WERI-Rb-1 (cell line): Measurements from ENCODE around the gene RUNX2.

Source experiments
- DNase-seq: peaks from one replicate; pipeline ENCODE4 v3.0.0-alpha.2; 2020
- H3K27ac ChIP-seq: fragments of 250-450 bp; sonication (Bioruptor Pico); 2 replicates; pipeline ENCODE4 v1.5.1; 2020; ENCODE audit warnings: mild to moderate bottlenecking, moderate library complexity
- H3K27me3 ChIP-seq: fragments of 250-450 bp; sonication (Bioruptor Pico); 2 replicates; pipeline ENCODE4 v1.5.1; 2021; ENCODE audit warnings: mild to moderate bottlenecking, low read depth, moderate library complexity; ENCODE audit not compliant: insufficient read depth, severe bottlenecking
- H3K36me3 ChIP-seq: fragments of 250-450 bp; sonication (Bioruptor Pico); 2 replicates; pipeline ENCODE4 v1.5.1; 2020; ENCODE audit warnings: mild to moderate bottlenecking, moderate library complexity
- H3K4me3 ChIP-seq: 2 replicates; pipeline ENCODE4 v1.5.1; 2011; ENCODE audit warnings: low read depth, mild to moderate bottlenecking, control low read depth, low read length
- H3K9me3 ChIP-seq: fragments of 250-450 bp; sonication (Bioruptor Pico); 2 replicates; pipeline ENCODE4 v1.5.1; 2021; ENCODE audit warnings: mild to moderate bottlenecking, moderate library complexity; ENCODE audit not compliant: severe bottlenecking
- TF ChIP-seq, protein P1 (sequence below): IDR thresholded peaks from 2 replicates; pipeline ENCODE4 v1.5.1; 2011; ENCODE audit warnings: low read depth, mild to moderate bottlenecking, control low read depth, inconsistent platforms, low read length

Gene RUNX2

DNA sequence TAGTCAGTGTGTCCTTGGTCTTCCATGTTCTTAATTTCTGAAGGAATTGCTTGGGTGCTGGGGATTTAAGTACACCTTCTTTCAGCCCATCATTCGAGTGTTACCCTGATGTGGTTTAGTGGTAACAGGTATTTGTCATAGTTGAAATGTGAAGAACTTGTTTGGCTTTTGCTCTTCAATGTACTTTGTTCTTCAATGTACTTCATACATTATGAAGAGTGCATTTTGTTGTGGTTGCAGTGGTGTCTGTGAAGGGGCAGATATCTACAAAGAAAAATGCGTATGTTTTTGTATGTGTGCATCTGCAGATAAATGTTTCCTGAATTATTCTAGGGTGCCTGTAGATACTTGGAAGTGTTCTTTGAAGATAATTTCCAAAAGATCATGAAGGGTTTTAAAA lies 160.8 kb downstream of the RUNX2 start:
- TF ChIP-seq, protein P1, sequence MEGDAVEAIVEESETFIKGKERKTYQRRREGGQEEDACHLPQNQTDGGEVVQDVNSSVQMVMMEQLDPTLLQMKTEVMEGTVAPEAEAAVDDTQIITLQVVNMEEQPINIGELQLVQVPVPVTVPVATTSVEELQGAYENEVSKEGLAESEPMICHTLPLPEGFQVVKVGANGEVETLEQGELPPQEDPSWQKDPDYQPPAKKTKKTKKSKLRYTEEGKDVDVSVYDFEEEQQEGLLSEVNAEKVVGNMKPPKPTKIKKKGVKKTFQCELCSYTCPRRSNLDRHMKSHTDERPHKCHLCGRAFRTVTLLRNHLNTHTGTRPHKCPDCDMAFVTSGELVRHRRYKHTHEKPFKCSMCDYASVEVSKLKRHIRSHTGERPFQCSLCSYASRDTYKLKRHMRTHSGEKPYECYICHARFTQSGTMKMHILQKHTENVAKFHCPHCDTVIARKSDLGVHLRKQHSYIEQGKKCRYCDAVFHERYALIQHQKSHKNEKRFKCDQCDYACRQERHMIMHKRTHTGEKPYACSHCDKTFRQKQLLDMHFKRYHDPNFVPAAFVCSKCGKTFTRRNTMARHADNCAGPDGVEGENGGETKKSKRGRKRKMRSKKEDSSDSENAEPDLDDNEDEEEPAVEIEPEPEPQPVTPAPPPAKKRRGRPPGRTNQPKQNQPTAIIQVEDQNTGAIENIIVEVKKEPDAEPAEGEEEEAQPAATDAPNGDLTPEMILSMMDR: no peak
- Histone ChIP-seq H3K36me3 (no peaks in the 10 kb centered on the region), H3K27me3 (no peaks in the 10 kb centered on the region), H3K9me3 (no peaks in the 10 kb centered on the region), H3K27ac (no peak overlapping the region), H3K4me3 (no peak overlapping the region)
- no peak for DNase-seq

DNA sequence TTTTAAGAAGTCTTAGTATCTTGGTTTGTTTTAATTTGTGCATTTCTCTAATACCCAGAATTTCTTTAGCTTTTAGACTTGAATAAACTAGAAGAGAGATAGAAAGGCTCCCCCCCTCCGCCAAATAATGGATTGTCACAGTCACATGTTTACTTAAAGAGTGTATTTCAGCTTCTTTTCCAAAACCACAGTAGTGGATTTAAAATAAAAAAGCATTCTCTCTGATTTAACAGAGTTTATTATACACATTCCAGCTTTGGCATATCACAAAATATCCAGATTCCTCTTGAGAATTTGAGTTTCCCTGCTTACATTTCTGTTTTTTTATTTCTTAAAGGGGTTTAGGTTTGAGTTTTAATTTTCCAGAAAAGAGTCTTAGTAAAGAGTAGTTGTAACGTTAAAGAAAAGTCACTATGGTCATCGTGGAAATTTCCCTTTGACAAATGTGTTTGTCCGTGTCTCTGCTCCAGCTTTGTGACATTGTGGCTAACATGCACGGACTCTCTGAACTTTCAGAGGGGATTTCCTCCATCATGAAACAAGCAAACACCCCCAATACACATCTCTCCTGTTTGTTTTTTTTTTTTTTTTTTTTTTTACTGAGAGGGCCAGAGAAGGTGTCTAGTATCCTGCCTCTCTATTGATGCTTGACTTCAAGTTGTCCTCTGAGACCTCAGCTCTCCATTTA lies 163.1 kb downstream of the RUNX2 start:
- no peaks in the 10 kb centered on the region for H3K9me3 ChIP-seq
- TF ChIP-seq, protein P1: no peak
- H3K27ac ChIP-seq: no peak overlapping the region
- no peaks in the 10 kb centered on the region for H3K27me3 ChIP-seq
- no peaks in the 10 kb centered on the region for H3K36me3 ChIP-seq
- no peak for DNase-seq
- no peak overlapping the region for H3K4me3 ChIP-seq

DNA sequence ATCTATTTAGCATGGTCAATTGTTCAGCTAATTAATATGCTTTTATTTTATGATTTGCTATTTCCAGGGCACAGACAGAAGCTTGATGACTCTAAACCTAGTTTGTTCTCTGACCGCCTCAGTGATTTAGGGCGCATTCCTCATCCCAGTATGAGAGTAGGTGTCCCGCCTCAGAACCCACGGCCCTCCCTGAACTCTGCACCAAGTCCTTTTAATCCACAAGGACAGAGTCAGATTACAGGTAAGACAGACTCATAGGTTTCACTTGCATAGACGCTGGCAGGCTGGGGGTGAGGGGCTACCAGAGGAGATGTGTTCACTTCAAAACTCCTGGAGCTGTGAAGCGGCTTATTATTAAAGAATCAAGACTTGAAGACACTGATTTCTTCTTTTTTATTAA lies 163.7 kb downstream of the RUNX2 start:
- DNase-seq: peak; percentile 23
- H3K4me3 ChIP-seq: no peak overlapping the region
- no peaks in the 10 kb centered on the region for H3K27me3 ChIP-seq
- H3K36me3 ChIP-seq: no peaks in the 10 kb centered on the region
- TF ChIP-seq, protein P1: no peak
- no peaks in the 10 kb centered on the region for H3K9me3 ChIP-seq
- no peak overlapping the region for H3K27ac ChIP-seq

- Histone ChIP-seq H3K4me3 (no peak overlapping the region), H3K36me3 (no peaks in the 10 kb centered on the region), H3K27me3 (no peaks in the 10 kb centered on the region), H3K9me3 (no peaks in the 10 kb centered on the region), H3K27ac (no peak overlapping the region)
- TF ChIP-seq, protein P1: no peak
- DNase-seq: no peak
Measured at GRCh38 chr6:45493761-45494160, 165.6 kb downstream of the RUNX2 start.

DNA sequence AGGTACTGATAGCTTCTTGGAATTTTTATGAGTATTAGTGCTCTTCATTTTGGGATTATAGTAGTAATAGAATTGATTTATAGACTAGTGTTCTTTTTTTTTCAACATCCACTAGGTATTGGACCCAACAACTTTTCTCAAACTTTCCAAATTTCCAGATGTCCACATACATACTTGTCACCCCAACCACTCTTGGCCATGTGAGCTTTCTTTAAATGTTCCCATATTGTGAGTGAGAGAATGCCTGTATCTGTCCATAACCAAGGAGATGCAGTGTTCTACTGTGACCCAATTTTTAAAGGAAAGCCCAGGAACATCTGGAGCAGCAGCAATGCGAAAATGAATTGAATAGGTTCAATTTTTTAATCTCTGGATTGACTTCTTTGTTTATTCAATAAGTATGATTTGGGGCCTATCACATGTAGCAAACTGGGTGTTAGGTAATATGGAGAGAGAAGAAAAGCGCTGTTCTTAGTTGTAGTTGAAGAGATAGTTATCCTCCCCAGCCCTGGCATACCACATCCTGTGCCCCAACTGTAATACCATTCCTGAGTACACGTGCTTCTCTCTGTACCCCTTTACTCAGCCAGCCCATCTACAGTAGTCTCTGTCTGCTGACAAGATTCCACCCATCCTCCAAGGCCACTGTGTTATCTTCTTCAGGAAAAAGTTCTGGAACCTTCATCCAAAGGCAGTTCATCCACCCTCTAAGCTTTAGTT lies 166.4 kb downstream of the RUNX2 start:
- Histone ChIP-seq H3K4me3 (no peak overlapping the region), H3K27me3 (no peaks in the 10 kb centered on the region), H3K36me3 (no peaks in the 10 kb centered on the region), H3K27ac (no peak overlapping the region), H3K9me3 (no peaks in the 10 kb centered on the region)
- TF ChIP-seq, protein P1: no peak
- DNase-seq: no peak
